GM23248 (cell line): ENCODE results near the gene NTF4. TPM values are rescaled to one million over a fixed set of nuclear protein-coding genes. Genes with fewer than 3 reads are reported as not detected.
A peak's percentile ranks its signal among the peaks of the same experiment; 100 is the strongest.

Experiments used
- DNase-seq: peaks from one replicate; pipeline ENCODE4 v3.0.0-alpha.2; 2015
- H2AFZ ChIP-seq: fragments of 200-600 bp; sonication (generic); 2 replicates; pipeline ENCODE4 v1.6.1; 2016; ENCODE audit warnings: antibody characterized with exemption
- H3F3A ChIP-seq: fragments of 200-600 bp; sonication (generic); 2 replicates; pipeline ENCODE4 v1.6.1; 2016; ENCODE audit warnings: mild to moderate bottlenecking, antibody characterized with exemption, mixed run types; ENCODE audit not compliant: insufficient read depth
- H3K27ac ChIP-seq: fragments of 200-600 bp; sonication (generic); 2 replicates; pipeline ENCODE4 v1.5.1; 2016; ENCODE audit warnings: mild to moderate bottlenecking
- H3K27me3 ChIP-seq: fragments of 200-600 bp; sonication (generic); replicated peaks from 2 replicates; pipeline ENCODE4 v1.6.1; 2016; ENCODE audit warnings: mild to moderate bottlenecking; ENCODE audit not compliant: insufficient read depth
- H3K36me3 ChIP-seq: fragments of 200-600 bp; sonication (generic); 2 replicates; pipeline ENCODE4 v1.6.1; 2016; ENCODE audit warnings: low read depth, mild to moderate bottlenecking
- H3K4me1 ChIP-seq: fragments of 200-600 bp; sonication (generic); 2 replicates; pipeline ENCODE4 v1.6.1; 2016; ENCODE audit warnings: mild to moderate bottlenecking; ENCODE audit not compliant: insufficient read depth
- H3K4me2 ChIP-seq: fragments of 200-600 bp; sonication (generic); one replicate; pipeline ENCODE4 v1.6.1; 2016; ENCODE audit warnings: mild to moderate bottlenecking; ENCODE audit not compliant: unreplicated experiment
- H3K4me3 ChIP-seq: fragments of 200-600 bp; sonication (generic); 2 replicates; pipeline ENCODE4 v1.5.1; 2016; ENCODE audit warnings: mild to moderate bottlenecking
- H3K79me2 ChIP-seq: fragments of 200-600 bp; sonication (generic); 2 replicates; pipeline ENCODE4 v1.6.1; 2016; ENCODE audit warnings: mild to moderate bottlenecking; ENCODE audit not compliant: insufficient read depth
- H3K9ac ChIP-seq: fragments of 200-600 bp; sonication (generic); 2 replicates; pipeline ENCODE4 v1.6.1; 2016; ENCODE audit warnings: mild to moderate bottlenecking
- H3K9me2 ChIP-seq: fragments of 200-600 bp; sonication (generic); 2 replicates; pipeline ENCODE4 v1.6.1; 2016; ENCODE audit warnings: mixed run types, mild to moderate bottlenecking, moderate library complexity; ENCODE audit not compliant: insufficient read depth
- H3K9me3 ChIP-seq: fragments of 200-600 bp; sonication (generic); one replicate; pipeline ENCODE4 v1.6.1; 2017; ENCODE audit warnings: low read depth
- H4K20me1 ChIP-seq: fragments of 200-600 bp; sonication (generic); 2 replicates; pipeline ENCODE4 v1.6.0; 2016; ENCODE audit not compliant: insufficient read depth
- EZH2 ChIP-seq: fragments of 200-600 bp; sonication (generic); IDR thresholded peaks from 2 replicates; pipeline ENCODE4 v1.6.1; 2018; ENCODE audit warnings: antibody characterized with exemption, mild to moderate bottlenecking; ENCODE audit not compliant: insufficient read depth, poor library complexity, severe bottlenecking
- EZH2phosphoT487 ChIP-seq: fragments of 200-600 bp; sonication (generic); IDR thresholded peaks from 2 replicates; pipeline ENCODE4 v1.6.1; 2018; ENCODE audit warnings: antibody characterized with exemption, moderate library complexity, mild to moderate bottlenecking, low read depth; ENCODE audit not compliant: insufficient read depth
- WGBS, 2 experiments: methylation state at CpG; one replicate each; pipeline ENCODE4 v1.1.6; 2015 to 2017; ENCODE audit warnings: low lambda C conversion rate in 2 of 2, low coverage in 1 of 2; ENCODE audit errors: missing lambda C conversion rate in 2 of 2; 5-methylcytosine and 5-hydroxymethylcytosine counted together
- in situ Hi-C: fragments of 300-500 bp; cut with MboI; formaldehyde crosslinking; loops from 2 replicates; pipeline ENCODE4 v1.15.0; 2020
- polyA plus RNA-seq: library from polyadenylated mRNA; unstranded; fragments of >200 nt; fragmentation: Nextera tagmentation; extraction: Ambion mirVana; gene quantifications from 2 replicates; pipeline ENCODE4 v1.2.1, GENCODE V29; 2016
- small RNA-seq: library from RNA; depleted of rRNA; stranded (forward); fragments of <200 nt; gene quantifications from one replicate; pipeline ENCODE3, GENCODE V24; 2014; ENCODE audit warnings: low read depth, low replicate concordance
- total RNA-seq: library from RNA; depleted of rRNA; stranded (reverse); fragments of >200 nt; shearing (Covaris generic); gene quantifications from 2 replicates; pipeline ENCODE4 v1.2.3, GENCODE V29; 2014; rRNA removed

Gene NTF4
- total and polyA plus RNA-seq, 2 experiments from 2014 or later = 0.51 TPM; not detected in 1

DNA sequence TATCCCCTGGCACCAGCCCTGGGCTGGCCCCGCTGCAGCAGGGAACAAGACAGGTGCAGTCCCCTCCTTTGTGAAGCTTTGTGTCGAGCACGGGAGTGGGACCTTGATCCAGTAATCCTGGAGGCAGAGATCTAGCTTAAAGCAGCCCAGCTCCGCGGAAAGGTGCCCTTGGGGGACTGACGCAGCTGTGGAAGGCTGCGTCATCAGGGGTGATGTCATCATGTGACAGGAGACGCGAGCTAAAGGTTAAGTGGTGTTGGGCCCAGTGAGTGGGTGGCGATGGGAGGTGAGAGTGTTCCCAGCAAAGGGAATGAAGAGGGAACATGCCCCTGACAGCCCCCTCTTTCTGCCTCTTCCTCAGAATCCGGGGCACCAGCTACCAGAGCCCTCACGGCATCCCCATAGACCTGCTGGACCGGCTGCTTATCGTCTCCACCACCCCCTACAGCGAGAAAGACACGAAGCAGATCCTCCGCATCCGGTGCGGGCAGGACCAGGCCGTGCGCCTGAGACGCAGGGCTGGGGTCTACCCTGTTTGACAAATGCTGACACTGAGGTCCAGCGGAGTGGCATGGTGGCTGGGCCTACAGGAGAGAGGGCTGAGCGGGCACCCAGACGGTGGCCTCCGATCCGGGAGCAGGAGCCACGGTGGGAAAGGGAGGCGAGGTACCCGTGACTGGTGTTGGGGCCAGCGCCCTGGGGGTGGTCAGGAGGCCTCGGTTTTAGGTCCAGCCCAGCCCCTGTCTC lies 50.3 kb downstream of the NTF4 start:
- H3K9me2 ChIP-seq = no peaks in the 10 kb centered on the region
- peaks cover 9% of the 10 kb centered on the region for H3K4me1 ChIP-seq
- H3K4me2 ChIP-seq = no peak overlapping the region
- DNase-seq = peak; percentile 23
- in situ Hi-C loops = no loop called here
- H3K27me3 ChIP-seq = no peaks in the 10 kb centered on the region
- no peaks in the 10 kb centered on the region for H3K9me3 ChIP-seq
- no peaks in the 10 kb centered on the region for H3F3A ChIP-seq
- no peaks in the 10 kb centered on the region for H4K20me1 ChIP-seq
- H3K36me3 ChIP-seq = no peaks in the 10 kb centered on the region
- 89 to 91% methylated on average over 29 to 32 of the region's 32 CpGs for WGBS, 2 experiments
- H3K9ac ChIP-seq = no peak overlapping the region
- no peak overlapping the region for H3K4me3 ChIP-seq
- no peak overlapping the region for H3K27ac ChIP-seq
- TF ChIP-seq EZH2 = no peak
- no peak for TF ChIP-seq EZH2phosphoT487
- H2AFZ ChIP-seq = no peak overlapping the region
- no peaks in the 10 kb centered on the region for H3K79me2 ChIP-seq

DNA sequence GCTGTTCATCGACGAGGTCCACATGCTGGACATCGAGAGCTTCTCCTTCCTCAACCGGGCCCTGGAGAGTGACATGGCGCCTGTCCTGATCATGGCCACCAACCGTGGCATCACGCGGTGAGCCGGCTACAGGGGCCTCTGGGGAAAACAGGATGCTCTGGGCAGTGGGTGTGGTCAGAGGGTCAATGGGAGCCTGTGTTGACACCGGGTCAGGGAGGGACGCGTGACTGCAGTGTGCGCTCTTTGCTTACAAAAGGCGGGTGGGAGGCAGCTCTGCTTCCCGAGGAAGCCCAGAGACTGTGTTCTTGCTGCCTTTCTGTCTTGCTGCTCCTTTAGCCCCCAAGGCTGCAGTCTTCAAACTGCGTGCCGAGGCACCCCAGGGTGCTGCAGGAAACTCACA lies 53.4 kb downstream of the NTF4 start:
- Histone ChIP-seq H3K9me2 (no peaks in the 10 kb centered on the region), H3K36me3 (peaks cover 3% of the 10 kb centered on the region; the same call in 1 of the 2 replicates), H3K27ac (no peak overlapping the region), H2AFZ (no peak overlapping the region), H3K4me3 (no peak overlapping the region), H3K27me3 (no peaks in the 10 kb centered on the region), H3F3A (no peaks in the 10 kb centered on the region), H3K9ac (no peak overlapping the region), H3K4me1 (no peaks in the 10 kb centered on the region), H3K79me2 (no peaks in the 10 kb centered on the region), H4K20me1 (no peaks in the 10 kb centered on the region), H3K9me3 (no peaks in the 10 kb centered on the region), H3K4me2 (no peak overlapping the region)
- no peak for DNase-seq
- in situ Hi-C loops = no loop called here
- WGBS, 2 experiments = 82 to 92% methylated on average over 12 to 17 of the region's 17 CpGs
- TF ChIP-seq EZH2phosphoT487 = no peak
- TF ChIP-seq EZH2 = no peak

Small RNA genes within 50 kb of the gene (small RNA-seq; reads per million reads assigned to genes)
- gene RN7SL708P = not detected

Other genes with a start within 250 kb of the NTF4 start
- 2.6 and 3.9 TPM in 2 replicates for gene HSD17B14, start 228.3 kb downstream of the NTF4 start, total RNA-seq
- gene HSD17B14, start 228.3 kb downstream of the NTF4 start, polyA plus RNA-seq = 3.7 and 4.4 TPM in 2 replicates
- 12.3 and 14.2 TPM in 2 replicates for gene PLEKHA4, start 196.2 kb downstream of the NTF4 start, total RNA-seq
- 16.6 and 19.4 TPM in 2 replicates for gene PLEKHA4, start 196.2 kb downstream of the NTF4 start, polyA plus RNA-seq
- gene PPP1R15A, start 192.4 kb downstream of the NTF4 start, total RNA-seq = 63.8 and 71.3 TPM in 2 replicates
- 78.9 and 83.0 TPM in 2 replicates for gene PPP1R15A, start 192.4 kb downstream of the NTF4 start, polyA plus RNA-seq
- gene TULP2, start 166.1 kb downstream of the NTF4 start, total RNA-seq = not detected in 2 replicates
- not detected in 2 replicates for gene TULP2, start 166.1 kb downstream of the NTF4 start, polyA plus RNA-seq
- 362 and 401 TPM in 2 replicates for gene NUCB1, start 164.5 kb downstream of the NTF4 start, total RNA-seq
- 412 and 438 TPM in 2 replicates for gene NUCB1, start 164.5 kb downstream of the NTF4 start, polyA plus RNA-seq
- gene DHDH, start 131.1 kb downstream of the NTF4 start, total RNA-seq = not detected in 2 replicates
- gene DHDH, start 131.1 kb downstream of the NTF4 start, polyA plus RNA-seq = not detected in 2 replicates
- 106 and 119 TPM in 2 replicates for gene BAX, start 109.9 kb downstream of the NTF4 start, total RNA-seq
- 92.7 and 97.3 TPM in 2 replicates for gene BAX, start 109.9 kb downstream of the NTF4 start, polyA plus RNA-seq
- gene FTL, start 99.5 kb downstream of the NTF4 start, total RNA-seq = 2,276 and 2,848 TPM in 2 replicates
- 8,171 and 8,242 TPM in 2 replicates for gene FTL, start 99.5 kb downstream of the NTF4 start, polyA plus RNA-seq
- 78.4 and 80.1 TPM in 2 replicates for gene GYS1, start 71.5 kb downstream of the NTF4 start, total RNA-seq
- 85.6 and 92.6 TPM in 2 replicates for gene GYS1, start 71.5 kb downstream of the NTF4 start, polyA plus RNA-seq
- 177 TPM in 2 replicates for gene RUVBL2, start 70.9 kb downstream of the NTF4 start, total RNA-seq
- 129 and 130 TPM in 2 replicates for gene RUVBL2, start 70.9 kb downstream of the NTF4 start, polyA plus RNA-seq
- not detected in 2 replicates for gene LHB, start 47.7 kb downstream of the NTF4 start, total RNA-seq
- 0.54 and 0.85 TPM in 2 replicates for gene LHB, start 47.7 kb downstream of the NTF4 start, polyA plus RNA-seq
- not detected in 2 replicates for gene CGB3, start 40.5 kb downstream of the NTF4 start, total RNA-seq
- gene CGB3, start 40.5 kb downstream of the NTF4 start, polyA plus RNA-seq = 0.76 TPM in 1 of 2 replicates, not detected in the other
- gene CGB2, start 32.9 kb downstream of the NTF4 start, total RNA-seq = not detected in 2 replicates
- 0.75 TPM in 1 of 2 replicates, not detected in the other for gene CGB2, start 32.9 kb downstream of the NTF4 start, polyA plus RNA-seq
- 3.2 and 4.2 TPM in 2 replicates for gene CGB1, start 27.9 kb downstream of the NTF4 start, total RNA-seq
- 1.3 TPM in 1 of 2 replicates, not detected in the other for gene CGB1, start 27.9 kb downstream of the NTF4 start, polyA plus RNA-seq
- gene CGB5, start 21.0 kb downstream of the NTF4 start, total RNA-seq = not detected in 2 replicates
- gene CGB5, start 21.0 kb downstream of the NTF4 start, polyA plus RNA-seq = 1.3 and 1.7 TPM in 2 replicates
- 4.5 TPM in 1 of 2 replicates, not detected in the other for gene CGB8, start 15.7 kb downstream of the NTF4 start, total RNA-seq
- 1.9 and 2.0 TPM in 2 replicates for gene CGB8, start 15.7 kb downstream of the NTF4 start, polyA plus RNA-seq
- gene CGB7, start 7.1 kb downstream of the NTF4 start, total RNA-seq = 0.38 and 0.54 TPM in 2 replicates
- gene CGB7, start 7.1 kb downstream of the NTF4 start, polyA plus RNA-seq = 2.2 and 2.8 TPM in 2 replicates
- not detected in 2 replicates for gene KCNA7, start 7.9 kb upstream of the NTF4 start, total RNA-seq
- gene KCNA7, start 7.9 kb upstream of the NTF4 start, polyA plus RNA-seq = 0.04 and 0.13 TPM in 2 replicates
- gene SNRNP70, start 20.6 kb upstream of the NTF4 start, total RNA-seq = 146 and 184 TPM in 2 replicates
- 102 and 104 TPM in 2 replicates for gene SNRNP70, start 20.6 kb upstream of the NTF4 start, polyA plus RNA-seq
- 10.7 and 12.5 TPM in 2 replicates for gene LIN7B, start 49.6 kb upstream of the NTF4 start, total RNA-seq
- 11.9 and 12.6 TPM in 2 replicates for gene LIN7B, start 49.6 kb upstream of the NTF4 start, polyA plus RNA-seq
- 0.86 TPM in 1 of 2 replicates, not detected in the other for gene C19orf73, start 54.3 kb upstream of the NTF4 start, total RNA-seq
- 1.0 and 1.4 TPM in 2 replicates for gene C19orf73, start 54.3 kb upstream of the NTF4 start, polyA plus RNA-seq
- 0.63 and 2.4 TPM in 2 replicates for gene PPFIA3, start 54.7 kb upstream of the NTF4 start, total RNA-seq
- 1.2 TPM in 2 replicates for gene PPFIA3, start 54.7 kb upstream of the NTF4 start, polyA plus RNA-seq
- gene HRC, start 90.6 kb upstream of the NTF4 start, total RNA-seq = not detected in 2 replicates
- gene HRC, start 90.6 kb upstream of the NTF4 start, polyA plus RNA-seq = 0.10 TPM in 1 of 2 replicates, not detected in the other
- gene TRPM4, start 93.0 kb upstream of the NTF4 start, total RNA-seq = 18.4 and 18.8 TPM in 2 replicates
- 15.8 and 20.1 TPM in 2 replicates for gene TRPM4, start 93.0 kb upstream of the NTF4 start, polyA plus RNA-seq